Keratinocyte (primary cell): ENCODE results near the gene RAN. TPM values are rescaled to one million over a fixed set of nuclear protein-coding genes. Genes with fewer than 3 reads are reported as not detected.

Source experiments
- DNase-seq: peaks from one replicate; pipeline ENCODE4 v3.0.0-alpha.2; 2011; ENCODE audit warnings: low read depth, missing footprints, low spot score
- FAIRE-seq: peaks from 2 replicates; lab custom pipeline; 2011; peaks lifted over from hg19 to GRCh38; lab: Jason Lieb, UNC
- H2AFZ ChIP-seq: 2 replicates; pipeline ENCODE4 v1.6.0; 2012; ENCODE audit warnings: low read length, control low read depth, inconsistent platforms; ENCODE audit not compliant: control insufficient read depth
- H3K27ac ChIP-seq: 2 replicates; pipeline ENCODE4 v1.5.1; 2011; ENCODE audit warnings: low read length; ENCODE audit not compliant: control insufficient read depth, insufficient read depth
- H3K27me3 ChIP-seq: 3 replicates; pipeline ENCODE4 v1.6.0; 2011; ENCODE audit warnings: low read length; ENCODE audit not compliant: control insufficient read depth, insufficient read depth; ENCODE audit errors: extremely low read depth
- H3K36me3 ChIP-seq, 2 experiments: 2 replicates in 1 of 2; 3 replicates in 1 of 2; pipeline ENCODE4 v1.5.1; 2011; ENCODE audit warnings: low read length in 2 of 2, mild to moderate bottlenecking in 1 of 2; ENCODE audit not compliant: control insufficient read depth in 2 of 2, insufficient read depth in 2 of 2; ENCODE audit errors: extremely low read depth in 1 of 2
- H3K4me1 ChIP-seq: 3 replicates; pipeline ENCODE4 v1.5.1; 2011; ENCODE audit warnings: low read length; ENCODE audit not compliant: control insufficient read depth, insufficient read depth; ENCODE audit errors: extremely low read depth
- H3K4me2 ChIP-seq: 3 replicates; pipeline ENCODE4 v1.6.0; 2011; ENCODE audit warnings: low read depth, low read length; ENCODE audit not compliant: control insufficient read depth, insufficient read depth; ENCODE audit errors: extremely low read depth
- H3K4me3 ChIP-seq, 3 experiments: fragments of 200-600 bp in 1 of 3; sonication (generic) in 1 of 3; 2 replicates in 2 of 3; 3 replicates in 1 of 3; pipeline ENCODE4 v1.5.1; 2011 to 2016; ENCODE audit warnings: low read length in 3 of 3, mild to moderate bottlenecking in 3 of 3, control low read depth in 2 of 3, inconsistent platforms in 1 of 3, low read depth in 1 of 3, mixed read lengths in 1 of 3, mixed run types in 1 of 3, moderate library complexity in 1 of 3; ENCODE audit not compliant: control insufficient read depth in 2 of 3, insufficient read depth in 2 of 3; ENCODE audit errors: extremely low read depth in 1 of 3
- H3K79me2 ChIP-seq: 2 replicates; pipeline ENCODE4 v1.6.0; 2012; ENCODE audit warnings: low read length; ENCODE audit not compliant: control insufficient read depth, insufficient read depth
- H3K9ac ChIP-seq: 3 replicates; pipeline ENCODE4 v1.6.0; 2011; ENCODE audit warnings: low read length; ENCODE audit not compliant: control insufficient read depth, insufficient read depth; ENCODE audit errors: extremely low read depth
- H3K9me1 ChIP-seq: 3 replicates; pipeline ENCODE4 v1.6.0; 2011; ENCODE audit warnings: low read length; ENCODE audit not compliant: control insufficient read depth, insufficient read depth; ENCODE audit errors: extremely low read depth
- H3K9me3 ChIP-seq: 2 replicates; pipeline ENCODE4 v1.5.1; 2012; ENCODE audit warnings: low read depth, low read length; ENCODE audit not compliant: control insufficient read depth
- H4K20me1 ChIP-seq: 3 replicates; pipeline ENCODE4 v1.6.0; 2011; ENCODE audit warnings: low read length; ENCODE audit not compliant: control insufficient read depth, insufficient read depth; ENCODE audit errors: extremely low read depth
- EZH2 ChIP-seq: IDR thresholded peaks from one replicate; pipeline ENCODE4 v1.6.1; 2012; ENCODE audit warnings: inconsistent platforms, mild to moderate bottlenecking, low read length, moderate library complexity
- dilution Hi-C: fragments of 300-500 bp; cut with MboI; formaldehyde crosslinking; loops from one replicate; pipeline ENCODE4 v1.7.0; 2020; ENCODE audit warnings: low sequenced_read_pairs; ENCODE audit not compliant: extremely low pct_ligation_motif_present
- polyA plus RNA-seq, 5 experiments: library from polyadenylated mRNA; depleted of rRNA in 3 of 5; stranded (reverse) in 3 of 5; stranded (forward) in 1 of 5; unstranded in 1 of 5; fragments of >200 nt; gene quantifications; 1 replicate in 1 of 5; 2 replicates in 3 of 5; 3 replicates in 1 of 5; pipeline versions ENCODE4 v1.2.1 to v1.2.3, GENCODE V29; 2011 to 2012; ENCODE audit warnings: missing spikeins in 2 of 5, low read depth in 1 of 5, low replicate concordance in 1 of 5
- TF ChIP-seq, protein P1 (sequence below), 3 experiments: IDR thresholded peaks in 1 of 3; conservative IDR thresholded peaks in 1 of 3; optimal IDR thresholded peaks in 1 of 3; 2 replicates in 2 of 3; 3 replicates in 1 of 3; pipeline versions ENCODE3 to v1.5.1; 2011; ENCODE audit warnings: low read length in 3 of 3, mild to moderate bottlenecking in 3 of 3, moderate library complexity in 2 of 3, control low read depth in 1 of 3, inconsistent platforms in 1 of 3; ENCODE audit not compliant: insufficient read depth in 2 of 3; ENCODE audit errors: extremely low read depth in 1 of 3

RAN gene
- polyA plus RNA-seq, 1 donor (not counting 4 experiments of a cell fraction or from before 2014, with no cell fraction given): 2,211 TPM

DNA sequence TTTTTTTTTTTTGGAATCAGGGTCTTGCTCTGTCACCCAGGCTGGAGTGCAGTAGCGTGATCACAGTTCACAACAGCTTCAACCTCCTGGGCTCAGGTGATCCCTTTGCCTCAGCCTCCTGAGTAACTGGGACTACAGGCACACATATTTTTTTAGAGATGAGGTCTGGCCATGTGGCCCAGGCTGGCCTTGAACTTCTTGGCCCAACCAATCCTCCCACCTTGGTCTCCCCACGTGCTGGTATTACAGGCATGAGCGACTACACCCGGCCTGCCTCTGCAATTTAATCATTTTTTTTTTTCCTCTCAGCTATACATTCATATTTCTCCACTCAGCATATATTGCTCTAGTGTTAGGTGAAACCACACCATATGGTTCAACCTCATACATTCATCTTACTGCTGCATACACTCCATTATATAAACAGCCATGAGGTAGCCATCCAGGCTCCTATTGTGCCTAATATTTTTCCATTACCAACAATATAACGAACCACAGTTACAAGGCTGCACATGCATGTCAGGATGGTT is 39.9 kb upstream of the RAN start:
- H3K4me2 ChIP-seq: no peak overlapping the region
- no peaks in the 10 kb centered on the region for H3K9me3 ChIP-seq
- FAIRE-seq: no peak
- no peaks in the 10 kb centered on the region for H4K20me1 ChIP-seq
- no peak for DNase-seq
- H3K9me1 ChIP-seq: no peaks in the 10 kb centered on the region
- H3K27ac ChIP-seq: no peak overlapping the region
- dilution Hi-C loops: no loop called here
- peaks cover 65% of the 10 kb centered on the region for H3K79me2 ChIP-seq
- no peaks in the 10 kb centered on the region for H3K27me3 ChIP-seq
- H3K4me3 ChIP-seq: no peak overlapping the region
- no peak overlapping the region for H3K9ac ChIP-seq
- no peaks in the 10 kb centered on the region for H3K4me1 ChIP-seq
- TF ChIP-seq, protein P1, sequence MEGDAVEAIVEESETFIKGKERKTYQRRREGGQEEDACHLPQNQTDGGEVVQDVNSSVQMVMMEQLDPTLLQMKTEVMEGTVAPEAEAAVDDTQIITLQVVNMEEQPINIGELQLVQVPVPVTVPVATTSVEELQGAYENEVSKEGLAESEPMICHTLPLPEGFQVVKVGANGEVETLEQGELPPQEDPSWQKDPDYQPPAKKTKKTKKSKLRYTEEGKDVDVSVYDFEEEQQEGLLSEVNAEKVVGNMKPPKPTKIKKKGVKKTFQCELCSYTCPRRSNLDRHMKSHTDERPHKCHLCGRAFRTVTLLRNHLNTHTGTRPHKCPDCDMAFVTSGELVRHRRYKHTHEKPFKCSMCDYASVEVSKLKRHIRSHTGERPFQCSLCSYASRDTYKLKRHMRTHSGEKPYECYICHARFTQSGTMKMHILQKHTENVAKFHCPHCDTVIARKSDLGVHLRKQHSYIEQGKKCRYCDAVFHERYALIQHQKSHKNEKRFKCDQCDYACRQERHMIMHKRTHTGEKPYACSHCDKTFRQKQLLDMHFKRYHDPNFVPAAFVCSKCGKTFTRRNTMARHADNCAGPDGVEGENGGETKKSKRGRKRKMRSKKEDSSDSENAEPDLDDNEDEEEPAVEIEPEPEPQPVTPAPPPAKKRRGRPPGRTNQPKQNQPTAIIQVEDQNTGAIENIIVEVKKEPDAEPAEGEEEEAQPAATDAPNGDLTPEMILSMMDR (optimal IDR thresholded peaks at IDR 0.05 in 1 of 3, IDR thresholded peaks at IDR 0.05 in 1 of 3, conservative IDR thresholded peaks at IDR 0.05 in 1 of 3; ENCODE audit: extremely low read depth in 1 of 3, insufficient read depth in 2 of 3, low read length in 3 of 3): no peak
- no peak overlapping the region for H2AFZ ChIP-seq
- H3K36me3 ChIP-seq: peaks cover 1 to 2% of the 10 kb centered on the region in 2 experiments

- no peak overlapping the region for H3K9ac ChIP-seq
- no peak overlapping the region for H3K27ac ChIP-seq
- TF ChIP-seq EZH2: no peak
- TF ChIP-seq, protein P1 (optimal IDR thresholded peaks at IDR 0.05 in 1 of 3, IDR thresholded peaks at IDR 0.05 in 1 of 3, conservative IDR thresholded peaks at IDR 0.05 in 1 of 3; ENCODE audit: extremely low read depth in 1 of 3, insufficient read depth in 2 of 3, low read length in 3 of 3): no peak
- DNase-seq: no peak
- H3K36me3 ChIP-seq: peaks cover 1 to 2% of the 10 kb centered on the region in 2 experiments
- no peak overlapping the region for H3K4me3 ChIP-seq
- no peak for FAIRE-seq
- no peaks in the 10 kb centered on the region for H3K9me1 ChIP-seq
- peaks cover 72% of the 10 kb centered on the region for H3K79me2 ChIP-seq
- no peaks in the 10 kb centered on the region for H3K9me3 ChIP-seq
- no peaks in the 10 kb centered on the region for H3K27me3 ChIP-seq
- H2AFZ ChIP-seq: no peak overlapping the region
- dilution Hi-C loops: no loop called here
- peaks cover 3% of the 10 kb centered on the region for H3K4me1 ChIP-seq
- no peak overlapping the region for H3K4me2 ChIP-seq
- no peaks in the 10 kb centered on the region for H4K20me1 ChIP-seq
Observed at GRCh38 chr12:130832561-130833209, 39.2 kb upstream of the RAN start.
